ENCODE results near the gene PRUNE2.

Gene PRUNE2

GRCh38 chr9:76691517-76692313 lies 214.2 kb downstream of the PRUNE2 start:
- peak; percentile 62 to 82 for DNase-seq

GRCh38 chr9:76690973-76691370 lies 214.9 kb downstream of the PRUNE2 start:
- DNase-seq: no peak

GRCh38 chr9:76690246-76690972 lies 215.5 kb downstream of the PRUNE2 start:
- no peak for DNase-seq

- peak; percentile 13 to 49 for DNase-seq
These were observed 217.3 kb downstream of the PRUNE2 start for GRCh38 chr9:76688471-76689238.

- DNase-seq: no peak
These were observed 218.0 kb downstream of the PRUNE2 start for GRCh38 chr9:76687861-76688391.

- DNase-seq: no peak
These were observed 219.2 kb downstream of the PRUNE2 start for GRCh38 chr9:76686756-76687155.

GRCh38 chr9:76684213-76684612 lies 221.7 kb downstream of the PRUNE2 start:
- DNase-seq: no peak

- DNase-seq: no peak
These were observed 224.4 kb downstream of the PRUNE2 start for GRCh38 chr9:76681556-76681955.

GRCh38 chr9:76680716-76681425 lies 225.0 kb downstream of the PRUNE2 start:
- DNase-seq: no peak

- DNase-seq: peak; percentile 57 to 66
These were observed 228.3 kb downstream of the PRUNE2 start for GRCh38 chr9:76677481-76678055.

GRCh38 chr9:76676857-76677256 lies 229.1 kb downstream of the PRUNE2 start:
- peak; percentile 42 to 72 for DNase-seq

- DNase-seq: no peak
These were observed 238.4 kb downstream of the PRUNE2 start for GRCh38 chr9:76667521-76667957.

- peak; percentile 37 to 54 for DNase-seq
These were observed 239.9 kb downstream of the PRUNE2 start for GRCh38 chr9:76665966-76666365.

GRCh38 chr9:76665458-76665857 lies 240.5 kb downstream of the PRUNE2 start:
- DNase-seq: no peak

GRCh38 chr9:76664120-76664519 lies 241.8 kb downstream of the PRUNE2 start:
- DNase-seq: no peak

- no peak for DNase-seq
These were observed 243.2 kb downstream of the PRUNE2 start for GRCh38 chr9:76662476-76663281.

GRCh38 chr9:76658510-76659231 lies 247.2 kb downstream of the PRUNE2 start:
- peak in 1 of 2 experiments; percentile 1 for DNase-seq

- DNase-seq: no peak
These were observed 248.6 kb downstream of the PRUNE2 start for GRCh38 chr9:76657265-76657664.

GRCh38 chr9:76655971-76656370 lies 249.9 kb downstream of the PRUNE2 start:
- no peak for DNase-seq

- DNase-seq: no peak
These were observed 250.8 kb downstream of the PRUNE2 start for GRCh38 chr9:76655121-76655541.
